ENCODE results near the gene MTA3.

The MTA3 gene

GRCh38 chr2:42764901-42765300 is 196.5 kb downstream of the MTA3 start:
- H3K4me1 ChIP-seq (ENCODE audit: insufficient read depth, low read length, poor library complexity, severe bottlenecking), result no peaks in the 10 kb centered on the region
- H3K9me2 ChIP-seq (replicated peaks; ENCODE audit: low read depth, low read length), result no peaks in the 10 kb centered on the region
- no peaks in the 10 kb centered on the region for H3K79me2 ChIP-seq (ENCODE audit: insufficient read depth, low read length)
- no peaks in the 10 kb centered on the region for H3K36me3 ChIP-seq (ENCODE audit: insufficient read depth, low read length)
- no peaks in the 10 kb centered on the region for H3F3A ChIP-seq (ENCODE audit: low read depth)
- no peak overlapping the region for H3K9ac ChIP-seq (ENCODE audit: low read depth, low read length, poor library complexity, severe bottlenecking)
- no peaks in the 10 kb centered on the region for H3K9me3 ChIP-seq (ENCODE audit: insufficient read depth, low read depth, low read length)
- no peak overlapping the region for H3K4me2 ChIP-seq (ENCODE audit: low read depth, low read length, poor library complexity, severe bottlenecking)
- no peak overlapping the region for H2AFZ ChIP-seq (ENCODE audit: low read length)
- H4K20me1 ChIP-seq (ENCODE audit: insufficient read depth, low read length, poor library complexity, severe bottlenecking), result no peaks in the 10 kb centered on the region
- H3K27me3 ChIP-seq (ENCODE audit: insufficient read depth, low read length, poor library complexity, severe bottlenecking), result no peaks in the 10 kb centered on the region
- no peak overlapping the region for H3K4me3 ChIP-seq (ENCODE audit: low read length, poor library complexity, severe bottlenecking)
- no peak for TF ChIP-seq EZH2phosphoT487 (IDR thresholded peaks at IDR 0.05; ENCODE audit: borderline replicate concordance)
- TF ChIP-seq CTCF (conservative IDR thresholded peaks at IDR 0.05; ENCODE audit: low read length), result no peak

- Histone ChIP-seq H3K4me2 (ENCODE audit: low read depth, low read length, poor library complexity, severe bottlenecking) (no peak overlapping the region), H2AFZ (ENCODE audit: low read length) (no peak overlapping the region), H3K9ac (ENCODE audit: low read depth, low read length, poor library complexity, severe bottlenecking) (no peak overlapping the region), H3K79me2 (ENCODE audit: insufficient read depth, low read length) (no peaks in the 10 kb centered on the region), H3K36me3 (ENCODE audit: insufficient read depth, low read length) (no peaks in the 10 kb centered on the region), H3K9me3 (ENCODE audit: insufficient read depth, low read depth, low read length) (no peaks in the 10 kb centered on the region), H3K4me1 (ENCODE audit: insufficient read depth, low read length, poor library complexity, severe bottlenecking) (no peaks in the 10 kb centered on the region), H4K20me1 (ENCODE audit: insufficient read depth, low read length, poor library complexity, severe bottlenecking) (no peaks in the 10 kb centered on the region), H3K4me3 (ENCODE audit: low read length, poor library complexity, severe bottlenecking) (no peak overlapping the region), H3K9me2 (replicated peaks; ENCODE audit: low read depth, low read length) (no peaks in the 10 kb centered on the region), H3F3A (ENCODE audit: low read depth) (no peaks in the 10 kb centered on the region), H3K27me3 (ENCODE audit: insufficient read depth, low read length, poor library complexity, severe bottlenecking) (no peaks in the 10 kb centered on the region)
- TF ChIP-seq EZH2phosphoT487 (IDR thresholded peaks at IDR 0.05; ENCODE audit: borderline replicate concordance) (no peak), CTCF (conservative IDR thresholded peaks at IDR 0.05; ENCODE audit: low read length) (no peak)
These were observed 197.3 kb downstream of the MTA3 start for GRCh38 chr2:42765686-42766085.

DNA sequence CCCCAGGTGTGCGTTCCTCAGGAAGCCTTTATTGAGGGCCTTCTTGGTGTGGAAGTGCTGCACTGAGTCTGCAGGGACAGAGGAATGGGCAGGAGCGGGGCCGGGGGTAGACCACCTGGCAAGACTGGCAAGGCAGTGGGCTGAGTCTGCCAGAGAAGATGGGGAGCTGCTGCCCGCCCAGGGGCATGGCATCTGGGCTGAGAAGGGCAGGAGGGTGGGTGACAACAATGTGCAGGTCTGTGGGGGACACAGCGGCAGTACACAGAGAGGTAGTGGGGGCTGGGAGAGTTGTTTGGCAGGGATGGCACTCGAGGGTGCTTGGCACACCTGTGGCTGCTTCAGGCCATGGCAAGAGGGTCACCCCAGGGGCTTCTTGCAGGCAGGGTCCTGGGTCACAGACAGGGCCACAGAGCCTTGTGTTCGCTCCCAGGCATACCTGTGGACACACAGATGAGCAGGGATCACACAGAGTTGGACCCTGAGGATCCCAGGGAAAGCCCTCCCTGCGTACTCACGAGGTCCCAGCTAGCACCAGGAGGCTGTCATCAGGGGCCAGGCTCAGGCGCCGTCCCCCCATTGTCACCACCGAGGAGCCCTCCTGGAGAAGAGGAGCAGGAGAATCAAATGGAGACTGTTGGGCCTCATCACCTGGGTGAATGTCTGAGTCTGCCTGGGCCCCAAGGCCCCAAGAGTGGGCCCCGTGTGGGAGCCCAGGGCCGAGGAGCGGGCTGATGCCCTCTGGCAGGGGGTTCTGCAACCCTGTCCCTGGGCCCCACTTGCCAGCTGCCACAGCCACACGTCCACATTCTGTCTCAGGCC is 198.9 kb downstream of the MTA3 start:
- Histone ChIP-seq H3K4me1 (ENCODE audit: insufficient read depth, low read length, poor library complexity, severe bottlenecking) (no peaks in the 10 kb centered on the region), H3F3A (ENCODE audit: low read depth) (no peaks in the 10 kb centered on the region), H4K20me1 (ENCODE audit: insufficient read depth, low read length, poor library complexity, severe bottlenecking) (no peaks in the 10 kb centered on the region), H3K79me2 (ENCODE audit: insufficient read depth, low read length) (no peaks in the 10 kb centered on the region), H3K9ac (ENCODE audit: low read depth, low read length, poor library complexity, severe bottlenecking) (no peak overlapping the region), H3K9me3 (ENCODE audit: insufficient read depth, low read depth, low read length) (no peaks in the 10 kb centered on the region), H3K27me3 (ENCODE audit: insufficient read depth, low read length, poor library complexity, severe bottlenecking) (no peaks in the 10 kb centered on the region), H3K9me2 (replicated peaks; ENCODE audit: low read depth, low read length) (no peaks in the 10 kb centered on the region), H3K36me3 (ENCODE audit: insufficient read depth, low read length) (no peaks in the 10 kb centered on the region), H2AFZ (ENCODE audit: low read length) (no peak overlapping the region), H3K4me3 (ENCODE audit: low read length, poor library complexity, severe bottlenecking) (no peak overlapping the region), H3K4me2 (ENCODE audit: low read depth, low read length, poor library complexity, severe bottlenecking) (no peak overlapping the region)
- no peak for TF ChIP-seq CTCF (conservative IDR thresholded peaks at IDR 0.05; ENCODE audit: low read length)
- TF ChIP-seq EZH2phosphoT487 (IDR thresholded peaks at IDR 0.05; ENCODE audit: borderline replicate concordance), result no peak

Data from Loucy (cell line).